ENCODE results near the gene PRCC.

- TF ChIP-seq CTCF (conservative IDR thresholded peaks at IDR 0.05 in 1 of 2, IDR thresholded peaks at IDR 0.05 in 1 of 2; ENCODE audit: extremely low read depth in 1 of 2, insufficient read depth in 1 of 2, low read depth in 1 of 2, low read length in 2 of 2): no peak
- TF ChIP-seq EZH2 (IDR thresholded peaks at IDR 0.05; ENCODE audit: borderline replicate concordance, low read length): no peak
Observed at GRCh38 chr1:156756355-156756754, 11.0 kb upstream of the PRCC start.
